ENCODE data around the gene CCL8. TPM values are rescaled to one million over a fixed set of nuclear protein-coding genes. Genes with fewer than 3 reads are reported as not detected.

Gene CCL8
- total and polyA plus RNA-seq, 8 donors, result 0.63 to 6.7 (median 2.4) TPM; not detected in 3

- WGBS, 5 donors, result 7 to 29% (median 20%) methylated on average over 1 of the region's 1 CpG
- peaks cover 0 to 55% (median 0%) of the 10 kb centered on the region in 3 donors for H3K27me3 ChIP-seq
- DNase-seq, result no peak
- H3K9me3 ChIP-seq, result no peaks in the 10 kb centered on the region
- H3K4me3 ChIP-seq, result no peak overlapping the region
- no peak overlapping the region for H3K27ac ChIP-seq
- intact Hi-C loops (cut with DNase I; ENCODE audit: low total_unique reads), result no loop called here
- H3K36me3 ChIP-seq, result no peaks in the 10 kb centered on the region
- peaks cover 0 to 5% (median 0%) of the 10 kb centered on the region in 4 donors for H3K4me1 ChIP-seq
- TF ChIP-seq POLR2AphosphoS5 (IDR thresholded peaks at IDR 0.05), result no peak
- no peak for TF ChIP-seq POLR2A (IDR thresholded peaks at IDR 0.05)
- no peak for TF ChIP-seq CTCF (IDR thresholded peaks at IDR 0.05)
- no peak for TF ChIP-seq EP300 (IDR thresholded peaks at IDR 0.05)
Observed at GRCh38 chr17:34366010-34366409, 46.8 kb downstream of the CCL8 start.

GRCh38 chr17:34366529-34367107 lies 47.4 kb downstream of the CCL8 start:
- Histone ChIP-seq H3K9me3 (no peaks in the 10 kb centered on the region), H3K4me1 (peaks cover 0 to 5% (median 0%) of the 10 kb centered on the region in 4 donors), H3K4me3 (no peak overlapping the region), H3K36me3 (no peaks in the 10 kb centered on the region), H3K27ac (no peak overlapping the region), H3K27me3 (peaks cover 0 to 55% (median 0%) of the 10 kb centered on the region in 3 donors)
- TF ChIP-seq POLR2A (IDR thresholded peaks at IDR 0.05), result no peak
- TF ChIP-seq EP300 (IDR thresholded peaks at IDR 0.05), result no peak
- no peak for TF ChIP-seq CTCF (IDR thresholded peaks at IDR 0.05)
- no peak for TF ChIP-seq POLR2AphosphoS5 (IDR thresholded peaks at IDR 0.05)
- DNase-seq, result no peak
- intact Hi-C loops (cut with DNase I; ENCODE audit: low total_unique reads), result no loop called here
- 60 to 67% (median 62%) methylated on average over 4 of the region's 4 CpGs for WGBS, 5 donors

- no peak for TF ChIP-seq CTCF (IDR thresholded peaks at IDR 0.05)
- no peaks in the 10 kb centered on the region for H3K9me3 ChIP-seq
- H3K27me3 ChIP-seq, result peaks cover 0 to 45% (median 0%) of the 10 kb centered on the region in 3 donors
- H3K36me3 ChIP-seq, result no peaks in the 10 kb centered on the region
- no peak for DNase-seq
- no peak overlapping the region for H3K27ac ChIP-seq
- intact Hi-C loops (cut with DNase I; ENCODE audit: low total_unique reads), result no loop called here
- 68 to 79% (median 70%) methylated on average over 9 of the region's 9 CpGs for WGBS, 5 donors
- no peak overlapping the region for H3K4me3 ChIP-seq
- H3K4me1 ChIP-seq, result peaks cover 0 to 5% (median 0%) of the 10 kb centered on the region in 4 donors
Observed at GRCh38 chr17:34367486-34368195, 48.4 kb downstream of the CCL8 start.

- WGBS, 5 donors, result 56 to 75% (median 67%) methylated on average over 9 of the region's 9 CpGs
- no peaks in the 10 kb centered on the region for H3K9me3 ChIP-seq
- H3K27me3 ChIP-seq, result peaks cover 0 to 38% (median 0%) of the 10 kb centered on the region in 3 donors
- H3K27ac ChIP-seq, result no peak overlapping the region
- no peaks in the 10 kb centered on the region for H3K36me3 ChIP-seq
- H3K4me1 ChIP-seq, result peaks cover 0 to 5% (median 0%) of the 10 kb centered on the region in 4 donors
- no peak for DNase-seq
- intact Hi-C loops (cut with DNase I; ENCODE audit: low total_unique reads), result no loop called here
- TF ChIP-seq POLR2AphosphoS5 (IDR thresholded peaks at IDR 0.05) (no peak), POLR2A (IDR thresholded peaks at IDR 0.05) (no peak), EP300 (IDR thresholded peaks at IDR 0.05) (no peak), CTCF (IDR thresholded peaks at IDR 0.05) (no peak)
- no peak overlapping the region for H3K4me3 ChIP-seq
Observed at GRCh38 chr17:34368196-34368945, 49.1 kb downstream of the CCL8 start.

All from stomach (tissue), 9 donors.